HUDEP-2 (cell line): ENCODE measurements around the gene OGA.
A peak's percentile ranks its signal among the peaks of the same experiment; 100 is the strongest.

Experiments used
- DNase-seq, 76 experiments: peaks; one replicate each; lab custom pipeline; 2025; ENCODE audit not compliant: unreplicated experiment in 76 of 76; lab: John Stamatoyannopoulos, UW

Gene OGA

GRCh38 chr10:101777619-101778145, 40.6 kb downstream of the OGA start:
- DNase-seq: no peak

- DNase-seq: no peak
These were observed 42.0 kb downstream of the OGA start for GRCh38 chr10:101776161-101776817.

GRCh38 chr10:101775273-101776160, 42.7 kb downstream of the OGA start, which contains the start of gene FGF8:
FGF8 (minus strand) TSS chr10:101776114; CDS start chr10:101775900, 214 bp downstream.
- DNase-seq: no peak

- DNase-seq: no peak
These were observed 43.5 kb downstream of the OGA start for GRCh38 chr10:101774589-101775272.

- no peak for DNase-seq
These were observed 44.2 kb downstream of the OGA start for GRCh38 chr10:101773923-101774588.

- no peak for DNase-seq
These were observed 45.1 kb downstream of the OGA start for GRCh38 chr10:101772895-101773761.

- DNase-seq: no peak
These were observed 46.0 kb downstream of the OGA start for GRCh38 chr10:101772017-101772894.

- no peak for DNase-seq
These were observed 46.9 kb downstream of the OGA start for GRCh38 chr10:101771380-101771779.

GRCh38 chr10:101770331-101771215, 47.7 kb downstream of the OGA start:
- no peak for DNase-seq

GRCh38 chr10:101769541-101770180, 48.6 kb downstream of the OGA start:
- no peak for DNase-seq

- DNase-seq: no peak
These were observed 49.5 kb downstream of the OGA start for GRCh38 chr10:101768791-101769170.

GRCh38 chr10:101767966-101768790, 50.1 kb downstream of the OGA start:
- DNase-seq: no peak

GRCh38 chr10:101767600-101767945, 50.7 kb downstream of the OGA start:
- peak in 24 of 76 experiments; percentile 4 to 55 (median 26) for DNase-seq

GRCh38 chr10:101766753-101767599, 51.3 kb downstream of the OGA start:
- no peak for DNase-seq

GRCh38 chr10:101766306-101766705, 51.9 kb downstream of the OGA start:
- DNase-seq: no peak
